Neural crest cell (in vitro differentiated cells): ENCODE data around the gene TBC1D14. TPM values are rescaled to one million over a fixed set of nuclear protein-coding genes. Genes with fewer than 3 reads are reported as not detected.

ENCODE experiments used
- DNase-seq: peaks from one replicate; pipeline ENCODE4 v3.0.0; 2021; ENCODE audit warnings: low read depth, mixed read lengths, low spot score
- H3K27ac Mint-ChIP-seq: one replicate; pipeline ENCODE4 v1.8.0; 2021; ENCODE audit warnings: mild to moderate bottlenecking, mixed read lengths; ENCODE audit not compliant: unreplicated experiment
- H3K27me3 Mint-ChIP-seq: 2 replicates; pipeline ENCODE4 v1.8.0; 2021; ENCODE audit warnings: low read depth, mild to moderate bottlenecking, mixed read lengths
- H3K36me3 Mint-ChIP-seq: 2 replicates; pipeline ENCODE4 v1.8.0; 2021; ENCODE audit warnings: low read depth, mild to moderate bottlenecking, mixed read lengths
- H3K4me1 Mint-ChIP-seq: 2 replicates; pipeline ENCODE4 v1.8.0; 2021; ENCODE audit warnings: mixed read lengths
- H3K4me3 Mint-ChIP-seq: one replicate; pipeline ENCODE4 v1.8.0; 2021; ENCODE audit warnings: mild to moderate bottlenecking, mixed read lengths
- H3K9me3 Mint-ChIP-seq: 2 replicates; pipeline ENCODE4 v1.8.0; 2021; ENCODE audit warnings: mixed read lengths
- total RNA-seq: library from RNA; stranded (reverse); gene quantifications from 2 replicates; pipeline ENCODE4 v1.2.1, GENCODE V29; 2021
- TF ChIP-seq, protein P1 (sequence below): fragments of 200-600 bp; sonication (generic); conservative IDR thresholded peaks from 2 replicates; pipeline ENCODE4 v1.5.0; 2021; ENCODE audit warnings: antibody characterized with exemption, mild to moderate bottlenecking

The TBC1D14 gene
- total RNA-seq, 1 donor from 2014 or later: 56.3 TPM

- no peak overlapping the region for H3K27ac Mint-ChIP-seq
- H3K4me1 Mint-ChIP-seq: peaks cover 20% of the 10 kb centered on the region
- no peak overlapping the region for H3K4me3 Mint-ChIP-seq
- TF ChIP-seq, protein P1, sequence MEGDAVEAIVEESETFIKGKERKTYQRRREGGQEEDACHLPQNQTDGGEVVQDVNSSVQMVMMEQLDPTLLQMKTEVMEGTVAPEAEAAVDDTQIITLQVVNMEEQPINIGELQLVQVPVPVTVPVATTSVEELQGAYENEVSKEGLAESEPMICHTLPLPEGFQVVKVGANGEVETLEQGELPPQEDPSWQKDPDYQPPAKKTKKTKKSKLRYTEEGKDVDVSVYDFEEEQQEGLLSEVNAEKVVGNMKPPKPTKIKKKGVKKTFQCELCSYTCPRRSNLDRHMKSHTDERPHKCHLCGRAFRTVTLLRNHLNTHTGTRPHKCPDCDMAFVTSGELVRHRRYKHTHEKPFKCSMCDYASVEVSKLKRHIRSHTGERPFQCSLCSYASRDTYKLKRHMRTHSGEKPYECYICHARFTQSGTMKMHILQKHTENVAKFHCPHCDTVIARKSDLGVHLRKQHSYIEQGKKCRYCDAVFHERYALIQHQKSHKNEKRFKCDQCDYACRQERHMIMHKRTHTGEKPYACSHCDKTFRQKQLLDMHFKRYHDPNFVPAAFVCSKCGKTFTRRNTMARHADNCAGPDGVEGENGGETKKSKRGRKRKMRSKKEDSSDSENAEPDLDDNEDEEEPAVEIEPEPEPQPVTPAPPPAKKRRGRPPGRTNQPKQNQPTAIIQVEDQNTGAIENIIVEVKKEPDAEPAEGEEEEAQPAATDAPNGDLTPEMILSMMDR: no peak
- no peaks in the 10 kb centered on the region for H3K27me3 Mint-ChIP-seq
- no peak for DNase-seq
- no peaks in the 10 kb centered on the region for H3K9me3 Mint-ChIP-seq
- H3K36me3 Mint-ChIP-seq: no peaks in the 10 kb centered on the region
Measured at GRCh38 chr4:6951880-6952381, 42.3 kb downstream of the TBC1D14 start.

- TF ChIP-seq, protein P1: no peak
- Mint-ChIP-seq H3K27me3 (no peaks in the 10 kb centered on the region), H3K4me1 (peaks cover 20% of the 10 kb centered on the region), H3K9me3 (no peaks in the 10 kb centered on the region), H3K36me3 (no peaks in the 10 kb centered on the region), H3K4me3 (no peak overlapping the region), H3K27ac (no peak overlapping the region)
- DNase-seq: no peak
Measured at GRCh38 chr4:6953751-6954380, 44.2 kb downstream of the TBC1D14 start.

GRCh38 chr4:6955261-6955911 is 45.8 kb downstream of the TBC1D14 start:
- Mint-ChIP-seq H3K4me1 (peaks cover 24% of the 10 kb centered on the region), H3K4me3 (no peak overlapping the region), H3K9me3 (no peaks in the 10 kb centered on the region), H3K27me3 (no peaks in the 10 kb centered on the region), H3K36me3 (no peaks in the 10 kb centered on the region), H3K27ac (no peak overlapping the region)
- TF ChIP-seq, protein P1: no peak
- DNase-seq: no peak

DNA sequence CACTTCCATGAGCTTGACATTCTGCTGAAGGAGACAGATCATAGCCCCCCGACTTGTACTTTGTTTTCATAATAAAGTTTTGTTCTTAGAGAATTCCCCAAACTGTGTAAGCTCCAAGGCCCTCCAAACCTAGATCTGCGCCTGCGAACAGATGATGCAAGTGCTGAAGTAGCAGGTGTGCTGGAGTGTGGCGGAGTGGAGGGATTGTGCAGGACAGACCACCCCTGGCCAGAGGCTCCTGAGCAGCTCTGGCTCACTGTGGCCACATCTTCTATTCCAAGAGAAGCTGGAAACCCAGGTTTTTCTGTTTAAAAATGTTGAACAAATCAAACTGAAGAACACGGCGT is 46.4 kb downstream of the TBC1D14 start:
- Mint-ChIP-seq H3K27me3 (no peaks in the 10 kb centered on the region), H3K27ac (no peak overlapping the region), H3K4me1 (peaks cover 24% of the 10 kb centered on the region), H3K36me3 (no peaks in the 10 kb centered on the region), H3K4me3 (no peak overlapping the region), H3K9me3 (no peaks in the 10 kb centered on the region)
- TF ChIP-seq, protein P1: no peak
- no peak for DNase-seq

GRCh38 chr4:6956434-6957147 is 47.0 kb downstream of the TBC1D14 start:
- Mint-ChIP-seq H3K36me3 (no peaks in the 10 kb centered on the region), H3K4me3 (no peak overlapping the region), H3K27ac (no peak overlapping the region), H3K9me3 (no peaks in the 10 kb centered on the region), H3K27me3 (no peaks in the 10 kb centered on the region), H3K4me1 (peaks cover 25% of the 10 kb centered on the region)
- TF ChIP-seq, protein P1: no peak
- no peak for DNase-seq
